ENCODE data around the gene MT2A.

MT2A gene

GRCh38 chr16:56652600-56652999, 44.2 kb downstream of the MT2A start:
- H3K9ac ChIP-seq (ENCODE audit: low read length): no peak overlapping the region
- H3F3A ChIP-seq (ENCODE audit: insufficient read depth): no peaks in the 10 kb centered on the region
- H3K27me3 ChIP-seq (ENCODE audit: low read length): no peaks in the 10 kb centered on the region
- H3K27ac ChIP-seq (ENCODE audit: low read depth, low read length): no peak overlapping the region
- no peak overlapping the region for H3K4me2 ChIP-seq (ENCODE audit: low read depth, low read length, poor library complexity, severe bottlenecking)
- H3K9me2 ChIP-seq (replicated peaks; ENCODE audit: insufficient read depth, low read length): no peaks in the 10 kb centered on the region
- H4K20me1 ChIP-seq (ENCODE audit: low read depth, low read length): no peaks in the 10 kb centered on the region
- TF ChIP-seq CTCF (IDR thresholded peaks at IDR 0.05; ENCODE audit: insufficient read depth, low read length, poor library complexity, severe bottlenecking): no peak
- no peak for TF ChIP-seq EZH2phosphoT487 (conservative IDR thresholded peaks at IDR 0.05; ENCODE audit: low read length)
- no peaks in the 10 kb centered on the region for H3K9me3 ChIP-seq (ENCODE audit: insufficient read depth, low read length)
- H3K36me3 ChIP-seq (ENCODE audit: low read length): no peaks in the 10 kb centered on the region
- H3K79me2 ChIP-seq (ENCODE audit: insufficient read depth, low read length): no peaks in the 10 kb centered on the region
- H3K4me3 ChIP-seq (ENCODE audit: insufficient read depth, low read length, poor library complexity, severe bottlenecking): no peak overlapping the region
- H2AFZ ChIP-seq (ENCODE audit: low read depth, low read length, severe bottlenecking): no peak overlapping the region

DNA sequence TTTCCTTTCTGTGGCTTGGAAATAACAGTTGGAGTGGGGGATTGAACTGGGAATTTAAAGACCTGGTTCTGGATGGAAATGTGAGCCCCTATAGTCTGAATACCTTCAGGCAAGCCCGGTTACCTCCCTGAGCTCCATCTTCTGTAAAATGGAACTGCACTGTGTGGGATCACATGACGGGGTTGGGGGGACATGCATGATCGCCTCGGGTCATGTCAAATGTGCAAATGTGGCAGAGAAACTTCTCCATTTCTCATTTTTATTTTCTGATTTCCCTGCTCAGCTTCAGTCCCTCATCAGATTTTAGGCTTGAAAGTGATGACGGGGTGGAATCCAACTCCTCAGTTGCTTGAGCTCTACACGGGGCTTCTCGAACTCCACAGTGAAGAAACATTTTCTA, 44.8 kb downstream of the MT2A start:
- Histone ChIP-seq H3K36me3 (ENCODE audit: low read length) (no peaks in the 10 kb centered on the region), H4K20me1 (ENCODE audit: low read depth, low read length) (no peaks in the 10 kb centered on the region), H2AFZ (ENCODE audit: low read depth, low read length, severe bottlenecking) (no peak overlapping the region), H3K27ac (ENCODE audit: low read depth, low read length) (no peak overlapping the region), H3K79me2 (ENCODE audit: insufficient read depth, low read length) (no peaks in the 10 kb centered on the region), H3K4me3 (ENCODE audit: insufficient read depth, low read length, poor library complexity, severe bottlenecking) (no peak overlapping the region), H3F3A (ENCODE audit: insufficient read depth) (no peaks in the 10 kb centered on the region), H3K9ac (ENCODE audit: low read length) (no peak overlapping the region), H3K27me3 (ENCODE audit: low read length) (no peaks in the 10 kb centered on the region), H3K9me3 (ENCODE audit: insufficient read depth, low read length) (no peaks in the 10 kb centered on the region), H3K4me2 (ENCODE audit: low read depth, low read length, poor library complexity, severe bottlenecking) (no peak overlapping the region), H3K9me2 (replicated peaks; ENCODE audit: insufficient read depth, low read length) (no peaks in the 10 kb centered on the region)
- TF ChIP-seq EZH2phosphoT487 (conservative IDR thresholded peaks at IDR 0.05; ENCODE audit: low read length) (no peak), CTCF (IDR thresholded peaks at IDR 0.05; ENCODE audit: insufficient read depth, low read length, poor library complexity, severe bottlenecking) (no peak)

- Histone ChIP-seq H3K4me2 (ENCODE audit: low read depth, low read length, poor library complexity, severe bottlenecking) (peak within 1 kb of the TSS; percentile 52), H3K9ac (ENCODE audit: low read length) (peak within 1 kb of the TSS; percentile 25; the same call in 1 of the 2 replicates)
Observed at GRCh38 chr16:56657555-56658326, 49.4 kb downstream of the MT2A start, which contains the start of gene MT1F. TSS of gene MT1F (plus strand) at chr16:56657959. CDS start at chr16:56658059, 100 bp downstream.

More at GRCh38 chr16:56657555-56658326, 49.4 kb downstream of the MT2A start, which contains the start of gene MT1F:
- H3K9me2 ChIP-seq (replicated peaks; ENCODE audit: insufficient read depth, low read length): no peaks in the 10 kb centered on the region
- no peak within 1 kb of the TSS for H3K27ac ChIP-seq (ENCODE audit: low read depth, low read length)
- H3K27me3 ChIP-seq (ENCODE audit: low read length): no peaks in the 10 kb centered on the region
- TF ChIP-seq CTCF (IDR thresholded peaks at IDR 0.05; ENCODE audit: insufficient read depth, low read length, poor library complexity, severe bottlenecking): no peak
- no peak for TF ChIP-seq EZH2phosphoT487 (conservative IDR thresholded peaks at IDR 0.05; ENCODE audit: low read length)
- H3K4me3 ChIP-seq (ENCODE audit: insufficient read depth, low read length, poor library complexity, severe bottlenecking): peak within 1 kb of the TSS; percentile 47
- no peaks in the 10 kb centered on the region for H3K9me3 ChIP-seq (ENCODE audit: insufficient read depth, low read length)
- no peaks in the 10 kb centered on the region for H3K79me2 ChIP-seq (ENCODE audit: insufficient read depth, low read length)
- H2AFZ ChIP-seq (ENCODE audit: low read depth, low read length, severe bottlenecking): peak within 1 kb of the TSS; percentile 63
- no peaks in the 10 kb centered on the region for H3F3A ChIP-seq (ENCODE audit: insufficient read depth)
- H4K20me1 ChIP-seq (ENCODE audit: low read depth, low read length): no peaks in the 10 kb centered on the region
- no peaks in the 10 kb centered on the region for H3K36me3 ChIP-seq (ENCODE audit: low read length)

Data from SU-DHL-6 (cell line).